NCI-H1417 treated with DMSO at 0.1 percent for 48 hours (cell line): ENCODE results near the gene CARD18.

Experiments used
- DNase-seq: peaks from one replicate; lab custom pipeline; 2025; lab: John Stamatoyannopoulos, UW

Gene CARD18

DNA sequence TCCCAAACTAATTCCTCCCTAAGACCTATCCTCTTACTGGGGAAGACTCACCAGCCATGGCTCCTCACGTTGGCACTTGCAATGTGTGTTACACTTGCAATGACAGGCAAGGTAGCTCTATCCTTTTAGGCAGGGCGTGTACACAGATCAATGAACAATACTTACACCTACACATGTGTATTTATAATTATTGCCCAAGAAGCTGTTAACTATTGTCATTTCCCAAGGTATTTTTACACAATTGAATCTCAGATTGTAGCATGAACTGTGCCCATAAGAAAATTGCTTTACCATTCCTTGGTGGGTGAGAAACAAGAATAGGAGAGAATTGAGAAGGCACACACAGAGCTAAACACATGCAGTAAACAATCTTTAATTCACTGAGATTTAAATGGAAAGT is at the start of gene CARD18:
Gene CARD18, minus strand, starts transcription at position 101 of the 400 bp plus-strand sequence. Its CDS starts 43 bp downstream, at position 58.
- DNase-seq, result no peak

GRCh38 chr11:105183987-105184386 is 44.4 kb upstream of the CARD18 start:
- no peak for DNase-seq

DNA sequence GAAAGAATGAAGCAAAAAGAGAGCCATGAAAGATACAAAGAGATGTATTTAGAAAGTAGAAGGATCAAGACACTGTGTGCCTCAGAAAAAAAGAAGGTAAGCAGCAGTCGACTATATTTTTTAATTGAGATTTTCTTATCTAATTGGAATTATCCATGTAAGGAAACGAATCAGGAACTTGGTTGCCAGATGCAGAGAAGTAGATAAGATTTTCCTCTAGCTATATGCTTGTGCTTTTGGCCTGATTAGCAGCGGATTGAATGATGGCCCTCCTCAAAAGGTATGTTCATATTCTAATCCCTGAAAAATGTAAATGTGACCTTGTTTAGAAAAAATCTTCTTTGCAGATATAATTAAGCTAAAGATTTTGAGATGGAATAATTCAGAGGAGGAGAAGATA is 43.9 kb upstream of the CARD18 start:
- no peak for DNase-seq

DNA sequence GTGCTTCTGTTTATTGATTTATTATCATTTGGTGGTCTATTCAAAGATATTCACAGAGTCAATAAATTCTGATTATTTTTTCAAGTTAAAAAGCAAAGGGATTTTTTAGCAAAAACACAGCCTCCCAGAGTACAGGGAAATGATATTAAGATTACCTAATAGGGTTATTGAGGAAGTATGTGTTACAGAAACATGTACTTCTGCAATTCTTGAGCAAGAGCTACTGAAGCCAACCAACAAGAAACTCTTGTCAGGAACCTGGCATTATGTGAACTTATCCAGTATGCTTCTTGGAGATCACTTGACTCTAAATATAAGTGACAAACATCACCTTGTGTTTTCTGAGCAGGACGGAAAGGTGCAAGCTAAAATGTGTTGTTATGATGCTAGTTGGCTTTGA is 42.0 kb upstream of the CARD18 start:
- DNase-seq, result no peak

GRCh38 chr11:105181100-105181499 is 41.5 kb upstream of the CARD18 start:
- DNase-seq, result no peak

GRCh38 chr11:105179542-105180278 is 40.1 kb upstream of the CARD18 start:
- DNase-seq, result peak; percentile 25

- no peak for DNase-seq
Observed at GRCh38 chr11:105177658-105178057, 38.1 kb upstream of the CARD18 start.

GRCh38 chr11:105168457-105168856 is 28.9 kb upstream of the CARD18 start:
- no peak for DNase-seq

DNA sequence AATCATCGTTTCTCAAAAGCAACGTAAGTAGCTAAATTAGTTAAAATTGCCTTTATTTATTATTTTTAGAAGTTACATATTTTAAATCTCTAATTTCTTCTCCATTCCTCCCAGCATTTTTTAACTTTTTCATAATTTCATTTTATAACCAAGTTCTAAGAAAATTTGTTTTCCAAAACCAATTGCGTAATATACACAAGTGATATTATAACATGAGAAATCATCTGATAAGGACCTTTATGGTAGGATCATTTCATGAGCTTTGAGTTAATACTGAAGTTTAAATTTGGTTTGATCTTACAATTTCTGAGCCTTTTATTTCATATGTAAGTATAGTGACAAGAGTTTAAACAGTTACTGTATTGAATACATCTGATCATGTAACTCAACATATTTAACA is 27.7 kb upstream of the CARD18 start:
- no peak for DNase-seq

GRCh38 chr11:105164208-105164607 is 24.6 kb upstream of the CARD18 start:
- DNase-seq, result no peak

DNA sequence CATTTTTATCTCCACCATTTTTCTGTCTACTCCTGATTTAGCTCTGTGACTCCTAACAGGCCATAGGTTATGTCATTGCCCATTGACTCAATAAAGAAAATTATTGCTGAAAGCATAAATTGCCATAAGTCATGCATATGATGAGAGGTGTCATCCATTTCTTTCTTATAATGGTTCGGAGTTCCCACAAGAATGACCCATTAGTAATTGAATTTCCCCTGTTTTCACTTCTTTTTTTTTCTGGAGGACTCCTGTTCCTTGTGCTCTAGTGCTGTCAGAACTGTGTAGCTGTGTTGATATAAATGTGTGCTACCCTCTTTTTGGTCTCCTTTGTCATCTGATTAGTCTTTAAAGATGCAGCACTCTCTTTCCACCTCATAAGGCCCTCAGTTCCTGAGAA is 22.9 kb upstream of the CARD18 start:
- no peak for DNase-seq

DNA sequence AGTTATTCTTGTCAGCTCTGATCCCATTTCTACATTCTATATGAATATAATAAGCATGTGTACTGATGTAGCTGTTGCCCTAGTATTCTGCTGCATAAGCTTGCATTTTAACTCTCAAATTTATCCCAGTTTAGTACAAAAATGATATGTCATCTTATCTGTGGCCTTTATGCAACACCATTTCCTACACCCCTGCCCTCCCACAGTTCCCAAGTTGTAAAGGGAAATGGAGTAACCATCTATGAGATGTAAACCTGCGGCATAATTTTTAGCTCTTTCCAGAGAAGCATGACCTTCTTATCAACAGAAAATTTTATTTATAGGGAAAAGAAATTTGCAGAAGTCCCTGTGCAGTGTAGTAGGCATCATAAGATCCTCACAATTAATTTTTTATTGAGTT is 18.9 kb upstream of the CARD18 start:
- no peak for DNase-seq

DNA sequence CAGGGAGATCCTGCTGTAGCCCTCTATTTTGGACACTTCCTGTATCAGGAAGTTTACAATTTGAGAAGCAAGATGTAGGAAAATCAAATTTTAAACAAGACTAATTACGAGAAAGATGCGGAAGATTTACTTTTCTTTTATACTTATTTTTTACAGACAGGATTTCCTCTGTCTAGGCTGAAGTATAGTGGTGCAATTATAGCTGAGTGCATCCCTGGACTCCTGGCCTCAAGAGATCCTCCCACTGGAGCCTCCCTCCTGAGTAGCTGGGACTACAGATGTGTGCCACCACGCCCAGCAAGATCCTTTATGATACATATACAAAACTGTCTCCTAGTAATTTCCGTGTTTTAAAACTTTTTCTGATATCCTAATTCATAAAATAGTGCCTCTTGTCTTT is 17.2 kb upstream of the CARD18 start:
- no peak for DNase-seq

- no peak for DNase-seq
Observed at GRCh38 chr11:105156231-105156630, 16.7 kb upstream of the CARD18 start.

DNA sequence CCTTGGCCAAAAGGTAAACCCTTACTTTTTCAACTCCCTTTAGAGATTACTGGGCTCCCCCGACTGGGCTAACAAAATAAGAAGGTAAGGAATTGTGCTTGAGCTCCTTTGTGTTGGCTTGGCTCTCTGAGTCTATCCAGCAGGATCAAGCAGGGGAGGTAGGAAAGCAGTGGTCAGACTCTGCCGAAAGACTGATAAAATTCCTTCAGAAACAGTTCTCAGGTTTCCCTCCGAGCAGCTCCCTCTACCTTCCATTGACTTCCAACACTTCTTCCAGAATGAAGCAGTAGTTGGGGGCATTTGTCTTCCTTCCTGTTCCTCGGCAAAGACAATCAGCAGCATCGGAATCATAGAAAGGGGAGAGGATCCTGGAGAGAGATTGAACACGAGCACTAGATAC is 16.1 kb upstream of the CARD18 start:
- DNase-seq, result no peak

DNA sequence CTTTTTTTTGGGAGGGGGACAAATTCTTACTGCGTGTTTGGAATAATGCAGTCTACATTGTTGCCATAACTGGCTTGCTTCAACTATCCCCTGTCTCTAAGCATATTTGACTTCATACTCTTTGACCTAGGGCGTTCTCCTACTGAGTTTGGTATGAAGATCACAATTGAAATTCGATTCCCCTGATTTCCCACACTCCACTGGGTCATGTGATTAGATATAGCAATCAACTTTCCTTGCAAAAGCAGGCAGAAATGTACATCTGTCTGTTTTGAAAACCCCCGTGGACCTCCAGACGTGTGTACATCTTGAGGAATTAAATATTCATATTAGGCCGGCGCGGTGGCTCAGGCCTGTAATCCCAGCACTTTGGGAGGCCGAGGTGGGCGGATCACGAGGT is 13.8 kb upstream of the CARD18 start:
- no peak for DNase-seq

- no peak for DNase-seq
Observed at GRCh38 chr11:105152560-105152959, 13.0 kb upstream of the CARD18 start.

- DNase-seq, result no peak
Observed at GRCh38 chr11:105152021-105152512, 12.5 kb upstream of the CARD18 start.

DNA sequence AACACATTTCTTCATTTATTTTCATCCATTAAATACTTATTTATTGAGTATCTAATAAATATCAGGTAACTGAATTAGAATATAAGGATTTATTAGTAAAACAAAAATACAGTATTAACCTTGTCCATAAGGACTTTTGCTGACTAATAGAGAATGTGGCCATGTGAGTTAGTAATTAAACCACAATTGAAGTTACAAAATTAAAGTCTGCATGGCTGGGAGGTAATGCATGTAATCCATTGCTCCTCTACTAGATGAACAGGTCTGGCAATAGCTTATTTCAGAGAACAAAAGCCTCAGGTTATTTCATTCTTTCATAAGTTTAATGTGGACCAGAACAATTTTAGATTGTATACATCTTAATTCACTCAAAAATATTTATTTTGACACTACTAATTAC is 9.9 kb upstream of the CARD18 start:
- DNase-seq, result no peak

- DNase-seq, result no peak
Observed at GRCh38 chr11:105148241-105148640, 8.7 kb upstream of the CARD18 start.

GRCh38 chr11:105144887-105145286 is 5.3 kb upstream of the CARD18 start:
- DNase-seq, result no peak

DNA sequence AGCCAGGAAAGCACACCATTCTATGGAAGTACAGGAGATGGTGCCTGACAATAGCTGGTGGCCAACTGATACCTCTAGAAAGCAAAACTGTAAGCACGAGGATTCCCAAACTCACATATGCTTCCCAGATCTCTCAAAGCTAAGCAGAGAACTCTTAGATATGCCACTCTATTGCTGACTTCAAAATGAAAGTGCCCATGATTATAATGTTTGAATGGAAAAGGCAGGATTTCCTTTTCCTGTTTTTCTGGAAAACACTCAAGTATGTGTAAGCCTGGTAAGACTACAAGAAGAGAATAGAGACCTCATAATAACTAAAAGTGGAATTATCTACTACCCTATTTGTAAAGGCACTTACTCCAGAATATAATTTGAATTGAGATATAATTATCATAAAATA is 2.6 kb upstream of the CARD18 start:
- no peak for DNase-seq

- no peak for DNase-seq
Observed at GRCh38 chr11:105137286-105137685, 2.3 kb downstream of the CARD18 start.

DNA sequence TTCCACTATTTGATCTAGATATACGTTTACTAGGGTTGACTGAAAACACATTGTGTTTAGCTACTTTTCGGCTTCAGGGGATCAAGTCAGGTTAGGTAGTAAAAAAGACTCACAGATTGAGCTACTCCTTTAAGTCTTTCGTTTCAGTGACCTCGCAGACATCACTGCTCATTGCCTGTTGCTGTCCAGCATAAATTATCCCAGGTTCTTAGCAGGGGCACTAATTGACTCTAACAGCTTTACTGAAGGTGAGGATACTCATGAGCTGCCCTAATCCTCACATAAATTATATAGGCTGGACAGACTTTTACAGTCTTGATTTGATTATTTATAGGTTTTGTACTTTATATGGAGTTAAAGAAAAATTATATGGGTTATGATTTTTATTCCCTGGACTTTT is 3.7 kb downstream of the CARD18 start:
- DNase-seq, result no peak
